GM23248 (cell line): Measurements from ENCODE around the gene LRMDA. TPM values are rescaled to one million over a fixed set of nuclear protein-coding genes. Genes with fewer than 3 reads are reported as not detected.

Experiments
- DNase-seq: peaks from one replicate; pipeline ENCODE4 v3.0.0-alpha.2; 2015
- H2AFZ ChIP-seq: fragments of 200-600 bp; sonication (generic); 2 replicates; pipeline ENCODE4 v1.6.1; 2016; ENCODE audit warnings: antibody characterized with exemption
- H3F3A ChIP-seq: fragments of 200-600 bp; sonication (generic); 2 replicates; pipeline ENCODE4 v1.6.1; 2016; ENCODE audit warnings: mild to moderate bottlenecking, antibody characterized with exemption, mixed run types; ENCODE audit not compliant: insufficient read depth
- H3K27ac ChIP-seq: fragments of 200-600 bp; sonication (generic); 2 replicates; pipeline ENCODE4 v1.5.1; 2016; ENCODE audit warnings: mild to moderate bottlenecking
- H3K27me3 ChIP-seq: fragments of 200-600 bp; sonication (generic); replicated peaks from 2 replicates; pipeline ENCODE4 v1.6.1; 2016; ENCODE audit warnings: mild to moderate bottlenecking; ENCODE audit not compliant: insufficient read depth
- H3K36me3 ChIP-seq: fragments of 200-600 bp; sonication (generic); 2 replicates; pipeline ENCODE4 v1.6.1; 2016; ENCODE audit warnings: low read depth, mild to moderate bottlenecking
- H3K4me1 ChIP-seq: fragments of 200-600 bp; sonication (generic); 2 replicates; pipeline ENCODE4 v1.6.1; 2016; ENCODE audit warnings: mild to moderate bottlenecking; ENCODE audit not compliant: insufficient read depth
- H3K4me2 ChIP-seq: fragments of 200-600 bp; sonication (generic); one replicate; pipeline ENCODE4 v1.6.1; 2016; ENCODE audit warnings: mild to moderate bottlenecking; ENCODE audit not compliant: unreplicated experiment
- H3K4me3 ChIP-seq: fragments of 200-600 bp; sonication (generic); 2 replicates; pipeline ENCODE4 v1.5.1; 2016; ENCODE audit warnings: mild to moderate bottlenecking
- H3K79me2 ChIP-seq: fragments of 200-600 bp; sonication (generic); 2 replicates; pipeline ENCODE4 v1.6.1; 2016; ENCODE audit warnings: mild to moderate bottlenecking; ENCODE audit not compliant: insufficient read depth
- H3K9ac ChIP-seq: fragments of 200-600 bp; sonication (generic); 2 replicates; pipeline ENCODE4 v1.6.1; 2016; ENCODE audit warnings: mild to moderate bottlenecking
- H3K9me2 ChIP-seq: fragments of 200-600 bp; sonication (generic); 2 replicates; pipeline ENCODE4 v1.6.1; 2016; ENCODE audit warnings: mixed run types, mild to moderate bottlenecking, moderate library complexity; ENCODE audit not compliant: insufficient read depth
- H3K9me3 ChIP-seq: fragments of 200-600 bp; sonication (generic); one replicate; pipeline ENCODE4 v1.6.1; 2017; ENCODE audit warnings: low read depth
- H4K20me1 ChIP-seq: fragments of 200-600 bp; sonication (generic); 2 replicates; pipeline ENCODE4 v1.6.0; 2016; ENCODE audit not compliant: insufficient read depth
- EZH2 ChIP-seq: fragments of 200-600 bp; sonication (generic); IDR thresholded peaks from 2 replicates; pipeline ENCODE4 v1.6.1; 2018; ENCODE audit warnings: antibody characterized with exemption, mild to moderate bottlenecking; ENCODE audit not compliant: insufficient read depth, poor library complexity, severe bottlenecking
- EZH2phosphoT487 ChIP-seq: fragments of 200-600 bp; sonication (generic); IDR thresholded peaks from 2 replicates; pipeline ENCODE4 v1.6.1; 2018; ENCODE audit warnings: antibody characterized with exemption, moderate library complexity, mild to moderate bottlenecking, low read depth; ENCODE audit not compliant: insufficient read depth
- WGBS, 2 experiments: methylation state at CpG; one replicate each; pipeline ENCODE4 v1.1.6; 2015 to 2017; ENCODE audit warnings: low lambda C conversion rate in 2 of 2, low coverage in 1 of 2; ENCODE audit errors: missing lambda C conversion rate in 2 of 2; 5-methylcytosine and 5-hydroxymethylcytosine counted together
- in situ Hi-C: fragments of 300-500 bp; cut with MboI; formaldehyde crosslinking; loops from 2 replicates; pipeline ENCODE4 v1.15.0; 2020
- polyA plus RNA-seq: library from polyadenylated mRNA; unstranded; fragments of >200 nt; fragmentation: Nextera tagmentation; extraction: Ambion mirVana; gene quantifications from 2 replicates; pipeline ENCODE4 v1.2.1, GENCODE V29; 2016
- total RNA-seq: library from RNA; depleted of rRNA; stranded (reverse); fragments of >200 nt; shearing (Covaris generic); gene quantifications from 2 replicates; pipeline ENCODE4 v1.2.3, GENCODE V29; 2014

The LRMDA gene
- total and polyA plus RNA-seq, 2 experiments from 2014 or later, result 2.6 TPM; not detected in 1

DNA sequence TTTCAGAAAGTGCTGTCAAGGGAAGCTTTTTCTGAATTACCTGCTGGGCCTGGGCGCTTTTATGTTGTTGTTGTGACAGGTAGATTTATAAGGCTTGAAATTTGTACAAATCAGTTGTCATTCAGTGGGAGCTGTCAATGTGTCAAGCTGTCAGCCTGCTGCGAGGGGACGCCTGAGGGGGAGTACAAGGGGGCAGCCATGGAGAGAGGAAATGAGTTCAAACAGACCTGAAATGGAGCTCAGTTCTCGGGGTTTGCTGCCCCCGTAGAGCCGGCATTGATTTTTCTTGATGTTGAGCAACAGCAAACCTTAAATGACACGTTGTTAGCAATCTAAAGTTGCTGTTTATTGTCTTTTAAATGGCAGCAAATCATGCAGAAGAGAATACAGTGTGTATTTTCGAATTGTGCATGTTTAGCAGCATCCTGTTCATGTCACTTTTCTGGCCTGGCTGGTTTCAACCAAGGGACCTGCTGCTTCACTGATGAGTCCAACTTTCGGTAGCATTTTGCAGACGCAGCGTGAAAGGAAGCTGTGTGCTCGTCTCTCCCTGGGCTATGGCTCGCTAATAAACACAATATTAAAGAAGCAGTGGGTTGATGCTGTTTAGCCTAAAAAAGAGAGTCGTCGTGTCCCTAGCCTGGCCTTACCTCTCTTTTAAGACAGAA is 166.5 kb downstream of the LRMDA start:
- DNase-seq, result no peak
- H3K4me3 ChIP-seq, result no peak overlapping the region
- no peak overlapping the region for H3K27ac ChIP-seq
- 84 to 85% methylated on average over 15 of the region's 15 CpGs for WGBS, 2 experiments
- no peaks in the 10 kb centered on the region for H3K9me2 ChIP-seq
- H4K20me1 ChIP-seq, result no peaks in the 10 kb centered on the region
- TF ChIP-seq EZH2phosphoT487 (no peak), EZH2 (no peak)
- no peaks in the 10 kb centered on the region for H3K36me3 ChIP-seq
- H3K4me1 ChIP-seq, result no peaks in the 10 kb centered on the region
- no peak overlapping the region for H3K4me2 ChIP-seq
- no peaks in the 10 kb centered on the region for H3K9me3 ChIP-seq
- in situ Hi-C loops, result no loop called here
- H3K9ac ChIP-seq, result no peak overlapping the region
- H3K79me2 ChIP-seq, result no peaks in the 10 kb centered on the region
- H3F3A ChIP-seq, result no peaks in the 10 kb centered on the region
- H2AFZ ChIP-seq, result no peak overlapping the region
- peaks cover 19% of the 10 kb centered on the region for H3K27me3 ChIP-seq

DNA sequence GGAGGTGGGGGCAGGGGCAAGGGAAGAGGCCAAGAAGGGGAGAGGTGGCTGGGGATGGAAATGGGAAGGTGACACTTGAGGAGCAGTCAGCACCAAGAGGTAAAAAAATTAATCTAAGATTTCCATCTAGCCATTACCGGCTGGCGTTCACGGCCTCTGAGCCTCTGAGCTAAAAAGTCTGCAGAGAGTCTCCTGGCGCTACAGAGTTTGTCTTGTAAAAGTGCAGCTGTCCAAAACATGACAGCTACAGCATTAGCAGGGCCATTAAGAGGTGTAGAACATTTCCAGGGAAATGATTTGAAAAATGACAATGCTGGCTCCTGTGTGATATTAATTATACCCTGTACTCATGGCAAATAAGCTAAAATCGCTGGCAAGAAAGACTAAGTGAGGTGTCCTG is 167.6 kb downstream of the LRMDA start:
- Histone ChIP-seq H3K9ac (no peak overlapping the region), H3K9me2 (no peaks in the 10 kb centered on the region)
- TF ChIP-seq EZH2phosphoT487 (no peak), EZH2 (no peak)

DNA sequence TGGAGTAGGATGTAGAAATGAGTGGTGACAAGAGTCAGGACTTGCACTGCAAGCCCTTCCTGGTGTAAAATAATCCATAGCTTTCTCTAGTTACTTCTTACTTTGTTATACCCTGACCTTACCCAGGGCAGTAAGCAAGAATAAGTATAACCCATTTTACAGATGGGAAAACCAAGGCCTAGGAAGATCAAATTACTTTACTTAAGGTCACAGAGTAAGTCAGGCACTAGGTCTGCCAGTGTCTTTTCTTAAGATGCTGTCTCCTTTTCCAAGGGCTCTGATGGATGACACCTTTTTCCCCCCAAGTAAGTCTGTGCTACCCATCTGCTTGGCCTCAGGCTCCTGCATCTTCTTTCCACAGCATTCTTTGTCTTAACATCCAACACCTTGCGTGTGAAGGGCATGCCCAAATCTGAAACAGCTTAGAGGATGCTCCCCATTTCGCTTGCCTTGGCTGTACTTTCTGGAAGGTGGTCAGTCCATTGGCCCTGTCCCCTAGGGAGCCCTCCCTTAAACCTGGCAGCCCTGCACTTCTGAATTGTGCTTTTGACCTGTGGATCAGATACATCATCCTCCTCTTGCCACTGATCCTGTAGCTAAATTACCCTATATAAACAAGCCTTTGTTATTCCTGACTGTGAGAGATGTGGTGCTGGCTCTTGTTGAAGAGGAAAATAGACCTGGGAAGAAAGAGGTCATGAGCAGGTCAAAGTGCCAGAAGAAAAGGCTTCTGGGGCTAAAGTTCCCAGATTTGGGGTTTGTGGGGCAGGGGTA is 168.6 kb downstream of the LRMDA start:
- Histone ChIP-seq H3K9me3 (no peaks in the 10 kb centered on the region), H3K36me3 (no peaks in the 10 kb centered on the region), H3F3A (no peaks in the 10 kb centered on the region), H2AFZ (no peak overlapping the region), H3K79me2 (no peaks in the 10 kb centered on the region), H4K20me1 (no peaks in the 10 kb centered on the region), H3K9me2 (no peaks in the 10 kb centered on the region), H3K9ac (no peak overlapping the region), H3K4me1 (no peaks in the 10 kb centered on the region), H3K4me3 (no peak overlapping the region), H3K27me3 (peaks cover 34% of the 10 kb centered on the region), H3K27ac (no peak overlapping the region), H3K4me2 (no peak overlapping the region)
- in situ Hi-C loops, result no loop called here
- TF ChIP-seq EZH2 (no peak), EZH2phosphoT487 (no peak)
- no peak for DNase-seq
- 76 to 83% methylated on average over 2 of the region's 2 CpGs for WGBS, 2 experiments

More for the DNA sequence above, 167.6 kb downstream of the LRMDA start:
- Histone ChIP-seq H3K36me3 (no peaks in the 10 kb centered on the region), H3K4me1 (no peaks in the 10 kb centered on the region), H3K9me3 (no peaks in the 10 kb centered on the region), H3K27me3 (peaks cover 26% of the 10 kb centered on the region), H3K27ac (no peak overlapping the region), H2AFZ (no peak overlapping the region), H3K4me3 (no peak overlapping the region), H4K20me1 (no peaks in the 10 kb centered on the region), H3K4me2 (no peak overlapping the region), H3K79me2 (no peaks in the 10 kb centered on the region), H3F3A (no peaks in the 10 kb centered on the region)
- DNase-seq, result no peak
- in situ Hi-C loops, result no loop called here
- WGBS, 2 experiments, result 74% methylated on average over 5 of the region's 5 CpGs

DNA sequence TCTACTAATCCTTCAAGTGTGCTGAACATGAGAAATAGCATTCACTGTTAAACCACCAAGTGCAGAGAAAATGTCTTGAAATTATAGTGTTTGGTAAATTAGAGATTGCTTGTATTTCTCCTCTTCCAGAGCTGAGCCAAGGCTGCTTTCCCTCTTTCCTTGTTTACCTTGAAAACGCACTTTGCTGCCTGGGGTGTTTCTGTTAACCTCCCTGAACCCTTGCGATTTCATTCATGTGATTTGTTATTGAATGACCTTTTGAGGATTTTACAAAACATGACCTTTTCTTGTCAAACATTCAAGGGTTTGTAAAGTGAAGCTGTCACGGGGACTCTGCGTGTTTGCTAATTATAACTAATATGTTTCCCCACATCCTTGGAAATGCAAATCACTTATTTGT is 169.4 kb downstream of the LRMDA start:
- no peaks in the 10 kb centered on the region for H4K20me1 ChIP-seq
- TF ChIP-seq EZH2, result no peak
- no peak for TF ChIP-seq EZH2phosphoT487
- no peak overlapping the region for H3K4me3 ChIP-seq
- H3K9me3 ChIP-seq, result no peaks in the 10 kb centered on the region
- in situ Hi-C loops, result no loop called here
- no peak overlapping the region for H3K27ac ChIP-seq
- no peaks in the 10 kb centered on the region for H3K79me2 ChIP-seq
- no peak overlapping the region for H3K9ac ChIP-seq
- no peak for DNase-seq
- no peaks in the 10 kb centered on the region for H3K9me2 ChIP-seq
- 82 to 90% methylated on average over 4 of the region's 4 CpGs for WGBS, 2 experiments
- H3K27me3 ChIP-seq, result peaks cover 40% of the 10 kb centered on the region
- H3K36me3 ChIP-seq, result no peaks in the 10 kb centered on the region
- no peaks in the 10 kb centered on the region for H3F3A ChIP-seq
- no peak overlapping the region for H2AFZ ChIP-seq
- H3K4me2 ChIP-seq, result no peak overlapping the region
- H3K4me1 ChIP-seq, result no peaks in the 10 kb centered on the region
